B cell (primary cell): ENCODE results near the gene RBM20.

Source experiments
- CTCF ChIP-seq: fragments of 200-600 bp; IDR thresholded peaks from one replicate; pipeline ENCODE4 v1.8.0; 2022; ENCODE audit warnings: antibody characterized with exemption, mild to moderate bottlenecking
- EZH2 ChIP-seq: IDR thresholded peaks from 2 replicates; pipeline ENCODE4 v1.6.1; 2012; ENCODE audit warnings: borderline replicate concordance, low read depth, mild to moderate bottlenecking, moderate library complexity, low read length; ENCODE audit not compliant: insufficient read depth, poor library complexity, severe bottlenecking

GRCh38 chr10:110597476-110597875 is 46.7 kb upstream of the RBM20 start:
- TF ChIP-seq CTCF, result no peak
- no peak for TF ChIP-seq EZH2
